Endothelial cell (in vitro differentiated cells): ENCODE data around the gene PRR29. TPM values are rescaled to one million over a fixed set of nuclear protein-coding genes. Genes with fewer than 3 reads are reported as not detected.
A peak's percentile ranks its signal among the peaks of the same experiment; 100 is the strongest.

Source experiments
- DNase-seq: peaks from one replicate; pipeline ENCODE4 v3.0.0; 2021; ENCODE audit warnings: low spot score
- H3K27ac Mint-ChIP-seq: one replicate; pipeline ENCODE4 v1.8.0; 2021; ENCODE audit warnings: mixed read lengths, inconsistent platforms; ENCODE audit not compliant: unreplicated experiment
- H3K27me3 Mint-ChIP-seq: one replicate; pipeline ENCODE4 v1.8.0; 2021; ENCODE audit warnings: mild to moderate bottlenecking, moderate library complexity, mixed read lengths, inconsistent platforms; ENCODE audit not compliant: unreplicated experiment
- H3K36me3 Mint-ChIP-seq: one replicate; pipeline ENCODE4 v1.8.0; 2021; ENCODE audit warnings: mild to moderate bottlenecking, low read depth, mixed read lengths, inconsistent platforms; ENCODE audit not compliant: unreplicated experiment
- H3K4me1 Mint-ChIP-seq: one replicate; pipeline ENCODE4 v1.8.0; 2021; ENCODE audit warnings: mild to moderate bottlenecking, mixed read lengths, inconsistent platforms; ENCODE audit not compliant: unreplicated experiment
- H3K4me3 Mint-ChIP-seq: one replicate; pipeline ENCODE4 v1.8.0; 2021; ENCODE audit warnings: mild to moderate bottlenecking, mixed read lengths, inconsistent platforms; ENCODE audit not compliant: unreplicated experiment
- H3K9me3 Mint-ChIP-seq: one replicate; pipeline ENCODE4 v1.8.0; 2021; ENCODE audit warnings: mixed read lengths, inconsistent platforms; ENCODE audit not compliant: unreplicated experiment
- CTCF ChIP-seq: fragments of 200-600 bp; sonication (generic); IDR thresholded peaks from one replicate; pipeline ENCODE4 v1.5.0; 2021; ENCODE audit warnings: antibody characterized with exemption; ENCODE audit not compliant: unreplicated experiment
- total RNA-seq: library from RNA; stranded (reverse); fragmentation: NEBNext Ultra II Directional; extraction: Animal tissue kit (Norgen Biotek cat#: 25700); gene quantifications from one replicate; pipeline ENCODE4 v1.2.1, GENCODE V29; 2021; ENCODE audit not compliant: unreplicated experiment

Gene PRR29
- total RNA-seq, 1 donor from 2014 or later: 25.3 TPM

- H3K27ac Mint-ChIP-seq: no peak overlapping the region
- TF ChIP-seq CTCF: no peak
- no peaks in the 10 kb centered on the region for H3K36me3 Mint-ChIP-seq
- no peak overlapping the region for H3K4me3 Mint-ChIP-seq
- no peak for DNase-seq
- H3K4me1 Mint-ChIP-seq: peaks cover 36% of the 10 kb centered on the region
- no peaks in the 10 kb centered on the region for H3K9me3 Mint-ChIP-seq
- peaks cover 7% of the 10 kb centered on the region for H3K27me3 Mint-ChIP-seq
Observed at GRCh38 chr17:63991611-63992010, 6.5 kb upstream of the PRR29 start.

- no peak for TF ChIP-seq CTCF
- no peaks in the 10 kb centered on the region for H3K36me3 Mint-ChIP-seq
- no peak overlapping the region for H3K27ac Mint-ChIP-seq
- DNase-seq: no peak
- H3K27me3 Mint-ChIP-seq: peaks cover 13% of the 10 kb centered on the region
- H3K4me1 Mint-ChIP-seq: peaks cover 44% of the 10 kb centered on the region
- H3K9me3 Mint-ChIP-seq: no peaks in the 10 kb centered on the region
- H3K4me3 Mint-ChIP-seq: no peak overlapping the region
Observed at GRCh38 chr17:63993368-63993985, 4.7 kb upstream of the PRR29 start.

GRCh38 chr17:63995626-63996025 lies 2.5 kb upstream of the PRR29 start:
- Mint-ChIP-seq H3K36me3 (peaks cover 8% of the 10 kb centered on the region), H3K27ac (peak overlapping the region; percentile 38), H3K4me3 (peak overlapping the region; percentile 28), H3K9me3 (no peaks in the 10 kb centered on the region), H3K4me1 (peaks cover 50% of the 10 kb centered on the region), H3K27me3 (peaks cover 21% of the 10 kb centered on the region)
- no peak for TF ChIP-seq CTCF
- no peak for DNase-seq

GRCh38 chr17:63996430-63997182 lies 1.5 kb upstream of the PRR29 start:
- H3K27me3 Mint-ChIP-seq: peaks cover 17% of the 10 kb centered on the region
- TF ChIP-seq CTCF: no peak
- H3K36me3 Mint-ChIP-seq: peaks cover 8% of the 10 kb centered on the region
- H3K9me3 Mint-ChIP-seq: no peaks in the 10 kb centered on the region
- no peak for DNase-seq
- H3K4me3 Mint-ChIP-seq: peak overlapping the region; percentile 12
- H3K27ac Mint-ChIP-seq: peak overlapping the region; percentile 95
- peaks cover 46% of the 10 kb centered on the region for H3K4me1 Mint-ChIP-seq
